GM12865 (cell line): Measurements from ENCODE around the gene TNIP2.

Source experiments
- DNase-seq: peaks from one replicate; pipeline ENCODE4 v3.0.0; 2010; ENCODE audit warnings: low read depth
- H3K4me3 ChIP-seq: 2 replicates; pipeline ENCODE4 v1.5.1; 2011; ENCODE audit warnings: mild to moderate bottlenecking, low read depth, low read length, control low read depth
- CTCF ChIP-seq: IDR thresholded peaks from 2 replicates; pipeline ENCODE4 v1.5.1; 2011; ENCODE audit warnings: low read length, control low read depth, low read depth, inconsistent platforms; ENCODE audit not compliant: insufficient read depth; ENCODE audit errors: missing control alignments

Gene TNIP2

GRCh38 chr4:2757426-2757825 is 1.3 kb upstream of the TNIP2 start:
- TF ChIP-seq CTCF, result no peak
- no peak overlapping the region for H3K4me3 ChIP-seq
- DNase-seq, result no peak

- peak overlapping the region; percentile 46 for H3K4me3 ChIP-seq
- no peak for DNase-seq
Observed at GRCh38 chr4:2756691-2757350, 685 bp upstream of the TNIP2 start.

GRCh38 chr4:2754848-2755819 is 1.0 kb downstream of the TNIP2 start:
- no peak for DNase-seq
- H3K4me3 ChIP-seq, result peak overlapping the region; percentile 85
- TF ChIP-seq CTCF, result no peak

More at GRCh38 chr4:2756691-2757350, 685 bp upstream of the TNIP2 start:
- no peak for TF ChIP-seq CTCF

GRCh38 chr4:2753436-2753835 is 2.7 kb downstream of the TNIP2 start:
- TF ChIP-seq CTCF, result no peak
- DNase-seq, result no peak
- no peak overlapping the region for H3K4me3 ChIP-seq

DNA sequence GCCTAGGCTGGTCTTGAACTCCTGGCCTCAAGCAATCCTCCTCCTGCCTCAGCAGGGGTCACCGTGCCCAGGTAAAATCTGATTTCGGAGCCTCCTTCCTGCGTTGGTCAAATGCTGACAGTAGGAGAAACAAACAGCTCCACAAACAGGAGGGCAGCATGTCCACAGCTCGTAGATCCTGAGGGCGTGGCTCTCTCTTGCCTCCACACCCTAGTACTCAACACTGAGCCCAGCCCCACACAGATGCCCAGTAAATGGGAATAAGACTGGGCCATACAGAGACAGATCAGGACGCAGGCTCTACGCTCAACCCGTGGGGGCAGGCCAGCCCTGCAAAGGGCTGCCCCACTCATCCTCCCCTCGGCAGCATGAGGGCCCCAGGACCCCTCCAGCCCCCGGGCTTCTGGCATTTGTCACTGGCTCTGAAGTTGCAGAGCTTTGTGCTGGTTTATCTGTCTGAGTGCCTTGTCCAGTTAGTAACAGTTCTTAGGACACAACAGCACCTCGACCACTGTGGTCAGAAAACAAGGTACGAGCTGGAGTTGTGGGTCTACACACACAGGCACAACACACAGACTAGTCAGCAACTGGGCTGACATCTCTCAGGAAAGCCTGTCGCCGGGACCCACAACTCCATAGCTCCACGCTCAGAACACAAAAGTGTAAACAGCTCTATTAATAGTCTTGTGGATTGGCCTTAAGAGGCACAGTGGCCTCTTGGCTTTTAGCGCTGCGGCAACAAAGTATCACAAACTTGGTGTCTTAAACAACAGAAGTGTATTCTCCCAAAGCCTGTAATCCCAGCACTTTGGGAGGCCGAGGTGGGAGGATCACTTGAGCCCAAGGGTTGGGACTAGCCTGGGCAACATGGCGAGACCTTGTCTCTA is 5.2 kb downstream of the TNIP2 start:
- H3K4me3 ChIP-seq, result no peak overlapping the region
- no peak for DNase-seq
- TF ChIP-seq CTCF, result no peak

- TF ChIP-seq CTCF, result no peak
- peak overlapping the region; percentile 71 for H3K4me3 ChIP-seq
Observed at GRCh38 chr4:2746891-2747695, 9.0 kb downstream of the TNIP2 start.

More at GRCh38 chr4:2746891-2747695, 9.0 kb downstream of the TNIP2 start:
- peak; percentile 58 for DNase-seq
